RPMI7951 (cell line): ENCODE measurements around the gene YY2. TPM values are rescaled to one million over a fixed set of nuclear protein-coding genes. Genes with fewer than 3 reads are reported as not detected.
"Not testable (repeated sequence)": the region's sequence is repeated elsewhere in the genome, so short reads cannot be mapped to it uniquely, and the experiment has no call there.

Experiments used
- DNase-seq: peaks from one replicate; pipeline ENCODE4 v3.0.0-alpha.2; 2012; ENCODE audit warnings: low read depth
- total RNA-seq: library from RNA; depleted of rRNA; stranded (reverse); fragments of >200 nt; shearing (Covaris generic); gene quantifications from 2 replicates; pipeline ENCODE4 v1.2.3, GENCODE V29; 2014; rRNA removed

The YY2 gene
- total RNA-seq, 1 experiment from 2014 or later: 1.8 TPM

GRCh38 chrX:21874182-21874581 is 18.4 kb downstream of the YY2 start:
- not testable (repeated sequence) for DNase-seq

GRCh38 chrX:21875013-21875412 is 19.2 kb downstream of the YY2 start:
- no peak for DNase-seq

- no peak for DNase-seq
Measured at GRCh38 chrX:21881881-21882574, 26.2 kb downstream of the YY2 start.

- DNase-seq: peak; percentile 5
Measured at GRCh38 chrX:21883258-21883657, 27.5 kb downstream of the YY2 start.

- DNase-seq: peak; percentile 17
Measured at GRCh38 chrX:21885568-21885967, 29.8 kb downstream of the YY2 start.

GRCh38 chrX:21905313-21905712 is 49.5 kb downstream of the YY2 start:
- DNase-seq: no peak

- DNase-seq: no peak
Measured at GRCh38 chrX:21905953-21906352, 50.2 kb downstream of the YY2 start.

GRCh38 chrX:21907260-21907659 is 51.5 kb downstream of the YY2 start:
- DNase-seq: no peak

Other genes with a start within 250 kb of the YY2 start
- gene KLHL34, start 197.7 kb upstream of the YY2 start, total RNA-seq: not detected in 2 replicates
- not detected in 2 replicates for gene SMPX, start 97.9 kb upstream of the YY2 start, total RNA-seq
- 9.0 and 9.9 TPM in 2 replicates for gene MBTPS2, start 16.4 kb upstream of the YY2 start, total RNA-seq
- 225 and 246 TPM in 2 replicates for gene SMS, start 84.7 kb downstream of the YY2 start, total RNA-seq
- gene PHEX, start 176.3 kb downstream of the YY2 start, total RNA-seq: 0.78 and 0.84 TPM in 2 replicates